ENCODE measurements around the gene MRPL51.

MRPL51 gene

GRCh38 chr12:6444031-6444430 is 49.0 kb downstream of the MRPL51 start:
- peak overlapping the region; percentile 31 for H3K4me3 ChIP-seq (ENCODE audit: low read depth, low read length)
- TF ChIP-seq, protein P1, sequence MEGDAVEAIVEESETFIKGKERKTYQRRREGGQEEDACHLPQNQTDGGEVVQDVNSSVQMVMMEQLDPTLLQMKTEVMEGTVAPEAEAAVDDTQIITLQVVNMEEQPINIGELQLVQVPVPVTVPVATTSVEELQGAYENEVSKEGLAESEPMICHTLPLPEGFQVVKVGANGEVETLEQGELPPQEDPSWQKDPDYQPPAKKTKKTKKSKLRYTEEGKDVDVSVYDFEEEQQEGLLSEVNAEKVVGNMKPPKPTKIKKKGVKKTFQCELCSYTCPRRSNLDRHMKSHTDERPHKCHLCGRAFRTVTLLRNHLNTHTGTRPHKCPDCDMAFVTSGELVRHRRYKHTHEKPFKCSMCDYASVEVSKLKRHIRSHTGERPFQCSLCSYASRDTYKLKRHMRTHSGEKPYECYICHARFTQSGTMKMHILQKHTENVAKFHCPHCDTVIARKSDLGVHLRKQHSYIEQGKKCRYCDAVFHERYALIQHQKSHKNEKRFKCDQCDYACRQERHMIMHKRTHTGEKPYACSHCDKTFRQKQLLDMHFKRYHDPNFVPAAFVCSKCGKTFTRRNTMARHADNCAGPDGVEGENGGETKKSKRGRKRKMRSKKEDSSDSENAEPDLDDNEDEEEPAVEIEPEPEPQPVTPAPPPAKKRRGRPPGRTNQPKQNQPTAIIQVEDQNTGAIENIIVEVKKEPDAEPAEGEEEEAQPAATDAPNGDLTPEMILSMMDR (IDR thresholded peaks at IDR 0.05; ENCODE audit: borderline replicate concordance, insufficient read depth, low read depth, low read length): no peak

GRCh38 chr12:6443361-6443983 is 49.6 kb downstream of the MRPL51 start:
- H3K4me3 ChIP-seq (ENCODE audit: low read depth, low read length): peak overlapping the region; percentile 44
- TF ChIP-seq, protein P1 (IDR thresholded peaks at IDR 0.05; ENCODE audit: borderline replicate concordance, insufficient read depth, low read depth, low read length): no peak

- TF ChIP-seq, protein P1 (IDR thresholded peaks at IDR 0.05; ENCODE audit: borderline replicate concordance, insufficient read depth, low read depth, low read length): no peak
- H3K4me3 ChIP-seq (ENCODE audit: low read depth, low read length): peak overlapping the region; percentile 44
These were observed 50.2 kb downstream of the MRPL51 start for GRCh38 chr12:6442836-6443235.
